GM23338 (cell line): ENCODE measurements around the gene MAPK9. TPM values are rescaled to one million over a fixed set of nuclear protein-coding genes. Genes with fewer than 3 reads are reported as not detected.

Experiments
- ATAC-seq: fragments of 200-7000 bp; cut with Tn5 transposase; 3 replicates; pipeline ENCODE4 v1.9.1; 2020
- DNase-seq: peaks from one replicate; pipeline ENCODE4 v3.0.0-alpha.2; 2015; ENCODE audit warnings: low spot score
- H2AFZ ChIP-seq: fragments of 200-600 bp; sonication (generic); 2 replicates; pipeline ENCODE4 v1.8.0; 2016; ENCODE audit warnings: antibody characterized with exemption, mild to moderate bottlenecking, moderate library complexity
- H3F3A ChIP-seq: fragments of 200-600 bp; sonication (generic); replicated peaks from 2 replicates; pipeline ENCODE4 v1.8.0; 2017; ENCODE audit warnings: antibody characterized with exemption, mixed run types, low read depth
- H3K27ac ChIP-seq: fragments of 200-600 bp; sonication (generic); 2 replicates; pipeline ENCODE4 v1.6.1; 2016; ENCODE audit warnings: low read depth
- H3K27me3 ChIP-seq: fragments of 200-600 bp; sonication (generic); 2 replicates; pipeline ENCODE4 v1.8.0; 2016; ENCODE audit warnings: mild to moderate bottlenecking, mixed run types, moderate library complexity; ENCODE audit not compliant: insufficient read depth
- H3K36me3 ChIP-seq: fragments of 200-600 bp; sonication (generic); 2 replicates; pipeline ENCODE4 v1.8.0; 2016; ENCODE audit warnings: mild to moderate bottlenecking; ENCODE audit not compliant: insufficient read depth
- H3K4me1 ChIP-seq: fragments of 200-600 bp; sonication (generic); 2 replicates; pipeline ENCODE4 v1.8.0; 2016; ENCODE audit warnings: mild to moderate bottlenecking, moderate library complexity; ENCODE audit not compliant: insufficient read depth
- H3K4me2 ChIP-seq: fragments of 200-600 bp; sonication (generic); 2 replicates; pipeline ENCODE4 v1.7.1; 2017; ENCODE audit warnings: mixed run types
- H3K4me3 ChIP-seq: fragments of 200-600 bp; sonication (generic); 2 replicates; pipeline ENCODE4 v1.6.1; 2016; ENCODE audit warnings: mixed run types
- H3K79me2 ChIP-seq: fragments of 200-600 bp; sonication (generic); replicated peaks from 2 replicates; pipeline ENCODE4 v1.8.0; 2017; ENCODE audit warnings: mild to moderate bottlenecking; ENCODE audit not compliant: insufficient read depth
- H3K9me2 ChIP-seq: fragments of 200-600 bp; sonication (generic); 2 replicates; pipeline ENCODE4 v1.8.0; 2017; ENCODE audit not compliant: insufficient read depth
- H4K20me1 ChIP-seq: fragments of 200-600 bp; sonication (generic); replicated peaks from 2 replicates; pipeline ENCODE4 v1.8.0; 2017; ENCODE audit warnings: mild to moderate bottlenecking; ENCODE audit not compliant: insufficient read depth
- H3K27ac Mint-ChIP-seq: 2 replicates; pipeline ENCODE4 v1.8.0; 2020; ENCODE audit warnings: inconsistent platforms, mild to moderate bottlenecking, moderate library complexity, mixed read lengths
- H3K27me3 Mint-ChIP-seq: 3 replicates; pipeline ENCODE4 v1.8.0; 2022; ENCODE audit warnings: low read depth, mild to moderate bottlenecking, moderate library complexity, mixed read lengths, inconsistent platforms; ENCODE audit not compliant: insufficient read depth, poor library complexity
- H3K36me3 Mint-ChIP-seq: 3 replicates; pipeline ENCODE4 v1.8.0; 2021; ENCODE audit warnings: low read depth, mild to moderate bottlenecking, inconsistent platforms, moderate library complexity, mixed read lengths
- H3K4me1 Mint-ChIP-seq: 3 replicates; pipeline ENCODE4 v1.8.0; 2020; ENCODE audit warnings: mild to moderate bottlenecking, inconsistent platforms, mixed read lengths
- H3K4me3 Mint-ChIP-seq: 3 replicates; pipeline ENCODE4 v1.8.0; 2021; ENCODE audit warnings: moderate library complexity, mild to moderate bottlenecking, inconsistent platforms, mixed read lengths
- H3K9me3 Mint-ChIP-seq: 3 replicates; pipeline ENCODE4 v1.8.0; 2020; ENCODE audit warnings: moderate library complexity, mild to moderate bottlenecking, inconsistent platforms, mixed read lengths
- CREB1 ChIP-seq: fragments of 250-450 bp; sonication (Bioruptor Pico); IDR thresholded peaks from 2 replicates; pipeline ENCODE4 v1.5.0; 2020; ENCODE audit warnings: low read depth, mild to moderate bottlenecking, moderate library complexity
- CTCF ChIP-seq, 2 experiments: fragments of 200-600 bp in 1 of 2; sonication (generic) in 1 of 2; conservative IDR thresholded peaks; 2 replicates each; pipeline versions ENCODE4 v1.5.1 to v1.6.1; 2016 to 2017; ENCODE audit warnings: antibody characterized with exemption in 2 of 2, low read depth in 2 of 2, mild to moderate bottlenecking in 2 of 2, moderate library complexity in 1 of 2
- EZH2 ChIP-seq: fragments of 200-600 bp; sonication (generic); IDR thresholded peaks from one replicate; pipeline ENCODE4 v1.8.0; 2017; ENCODE audit warnings: antibody characterized with exemption, mild to moderate bottlenecking, low read depth; ENCODE audit not compliant: unreplicated experiment
- EZH2phosphoT487 ChIP-seq: fragments of 200-600 bp; sonication (generic); IDR thresholded peaks from one replicate; pipeline ENCODE4 v1.8.1; 2018; ENCODE audit warnings: antibody characterized with exemption; ENCODE audit not compliant: unreplicated experiment
- JUNB ChIP-seq: IDR thresholded peaks from one replicate; pipeline ENCODE4 v1.6.1; 2016; ENCODE audit warnings: antibody characterized with exemption; ENCODE audit not compliant: unreplicated experiment
- NANOG ChIP-seq: IDR thresholded peaks from 2 replicates; pipeline ENCODE4 v1.6.1; 2016; ENCODE audit warnings: antibody characterized with exemption, borderline replicate concordance
- POLR2AphosphoS5 ChIP-seq: IDR thresholded peaks from 2 replicates; pipeline ENCODE4 v1.6.1; 2016; ENCODE audit warnings: antibody characterized with exemption, low read depth
- REST ChIP-seq: IDR thresholded peaks from one replicate; pipeline ENCODE4 v1.6.1; 2018; ENCODE audit warnings: antibody characterized with exemption; ENCODE audit not compliant: unreplicated experiment
- STAT1 ChIP-seq: IDR thresholded peaks from one replicate; pipeline ENCODE4 v1.6.1; 2016; ENCODE audit warnings: antibody characterized with exemption; ENCODE audit not compliant: unreplicated experiment
- ZNF114 ChIP-seq: fragments of 250-450 bp; sonication (Bioruptor Pico); IDR thresholded peaks from 2 replicates; pipeline ENCODE4 v1.5.0; 2020; ENCODE audit warnings: mild to moderate bottlenecking, moderate library complexity
- ZNF331 ChIP-seq: fragments of 250-450 bp; sonication (Bioruptor Pico); IDR thresholded peaks from 2 replicates; pipeline ENCODE4 v1.5.0; 2020; ENCODE audit warnings: low read depth, mild to moderate bottlenecking, moderate library complexity
- polyA plus RNA-seq: library from polyadenylated mRNA; unstranded; fragments of >200 nt; fragmentation: Nextera tagmentation; extraction: Ambion mirVana; gene quantifications from 2 replicates; pipeline ENCODE4 v1.2.1, GENCODE V29; 2016
- total RNA-seq: library from RNA; depleted of rRNA; stranded (reverse); fragments of >200 nt; shearing (Covaris generic); gene quantifications from 2 replicates; pipeline ENCODE4 v1.2.3, GENCODE V29; 2014
- TF ChIP-seq, protein P1 (sequence below): IDR thresholded peaks from 2 replicates; pipeline ENCODE4 v1.6.1; 2016; ENCODE audit warnings: antibody characterized with exemption

MAPK9 gene
- total and polyA plus RNA-seq, 2 experiments from 2014 or later, result 16.8 to 37.0 TPM

GRCh38 chr5:180303226-180304015 lies 11.5 kb upstream of the MAPK9 start (continued):
- TF ChIP-seq REST (no peak), CREB1 (no peak), CTCF (conservative IDR thresholded peaks at IDR 0.05; ENCODE audit: low read depth in 2 of 2) (no peak), ZNF331 (CRISPR knock-in tag) (no peak), ZNF114 (CRISPR knock-in tag) (no peak), EZH2 (no peak), EZH2phosphoT487 (no peak), NANOG (no peak), POLR2AphosphoS5 (no peak; the same call in 1 of the 2 replicates)
- TF ChIP-seq, protein P1, sequence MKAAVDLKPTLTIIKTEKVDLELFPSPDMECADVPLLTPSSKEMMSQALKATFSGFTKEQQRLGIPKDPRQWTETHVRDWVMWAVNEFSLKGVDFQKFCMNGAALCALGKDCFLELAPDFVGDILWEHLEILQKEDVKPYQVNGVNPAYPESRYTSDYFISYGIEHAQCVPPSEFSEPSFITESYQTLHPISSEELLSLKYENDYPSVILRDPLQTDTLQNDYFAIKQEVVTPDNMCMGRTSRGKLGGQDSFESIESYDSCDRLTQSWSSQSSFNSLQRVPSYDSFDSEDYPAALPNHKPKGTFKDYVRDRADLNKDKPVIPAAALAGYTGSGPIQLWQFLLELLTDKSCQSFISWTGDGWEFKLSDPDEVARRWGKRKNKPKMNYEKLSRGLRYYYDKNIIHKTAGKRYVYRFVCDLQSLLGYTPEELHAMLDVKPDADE, result no peak

DNA sequence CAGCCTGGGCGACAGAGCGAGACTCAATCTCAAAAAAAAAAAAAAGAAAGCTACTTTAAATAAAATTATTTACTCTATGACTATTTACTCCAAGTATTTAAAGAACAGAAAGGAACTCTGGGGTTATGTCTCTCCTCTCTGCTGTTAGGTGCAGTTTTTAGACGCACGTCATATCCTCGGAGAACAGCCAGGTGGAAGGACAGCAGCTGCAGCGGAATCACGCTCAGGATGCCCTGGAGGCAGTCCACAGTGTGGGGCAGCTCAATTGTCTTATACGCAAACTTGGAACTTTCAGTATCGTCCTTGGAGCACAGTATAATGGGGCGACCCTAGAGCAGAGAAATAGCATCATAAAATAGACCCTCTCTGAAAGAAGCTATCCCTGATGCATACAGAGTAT lies 10.4 kb upstream of the MAPK9 start:
- no peak for DNase-seq
- H3K36me3 ChIP-seq, result peaks cover 30% of the 10 kb centered on the region
- peaks cover 80% of the 10 kb centered on the region for H3K36me3 Mint-ChIP-seq
- TF ChIP-seq STAT1, result no peak
- no peak for TF ChIP-seq ZNF331 (CRISPR knock-in tag)
- TF ChIP-seq CTCF (conservative IDR thresholded peaks at IDR 0.05; ENCODE audit: low read depth in 2 of 2), result no peak
- no peak for TF ChIP-seq EZH2
- no peak for TF ChIP-seq EZH2phosphoT487
- no peak for TF ChIP-seq JUNB
- no peak for TF ChIP-seq ZNF114 (CRISPR knock-in tag)

More for the DNA sequence above, 10.4 kb upstream of the MAPK9 start:
- H3K4me3 Mint-ChIP-seq, result no peak overlapping the region
- Histone ChIP-seq H3K79me2 (no peaks in the 10 kb centered on the region), H3K4me1 (no peaks in the 10 kb centered on the region), H3K4me2 (no peak overlapping the region), H3K27ac (no peak overlapping the region), H2AFZ (no peak overlapping the region), H3K4me3 (no peak overlapping the region), H3F3A (0 out of 2 replicates have a peak, but pooled peaks cover 11% of the 10 kb centered on the region), H3K27me3 (no peaks in the 10 kb centered on the region), H4K20me1 (peaks cover 17% of the 10 kb centered on the region; the same call in 1 of the 2 replicates), H3K9me2 (no peaks in the 10 kb centered on the region)
- H3K27ac Mint-ChIP-seq, result no peak overlapping the region
- H3K9me3 Mint-ChIP-seq, result peaks cover 3% of the 10 kb centered on the region; the same call in 1 of the 3 replicates
- peaks cover 20% of the 10 kb centered on the region for H3K27me3 Mint-ChIP-seq
- ATAC-seq, result no peak
- peaks cover 2% of the 10 kb centered on the region for H3K4me1 Mint-ChIP-seq
